Calu3 (cell line): ENCODE data around the gene ZNF462. TPM values are rescaled to one million over a fixed set of nuclear protein-coding genes. Genes with fewer than 3 reads are reported as not detected.

Experiments used
- BruUV-seq: library from RNA; stranded (reverse); fragments of 400-500 nt; replicated peaks from 2 replicates; lab custom pipeline; 2021; lab: Mats Ljungman, UMichigan
- CTCF ChIA-PET: fragments of 300-600 bp; sonication (Branson Sonifier 250); formaldehyde crosslinking; loops from one replicate; lab custom pipeline; 2022; ENCODE audit warnings: antibody characterized with exemption; lab: Charles Lee
- DNase-seq: peaks from one replicate; pipeline ENCODE4 v3.0.0; 2022
- H3K27ac Mint-ChIP-seq: one replicate; pipeline ENCODE4 v1.8.0; 2022; ENCODE audit warnings: mixed read lengths; ENCODE audit not compliant: unreplicated experiment
- H3K27me3 Mint-ChIP-seq: one replicate; pipeline ENCODE4 v1.8.0; 2022; ENCODE audit warnings: mixed read lengths; ENCODE audit not compliant: unreplicated experiment
- H3K36me3 Mint-ChIP-seq: one replicate; pipeline ENCODE4 v1.8.0; 2022; ENCODE audit warnings: mild to moderate bottlenecking, moderate library complexity, mixed read lengths; ENCODE audit not compliant: insufficient read depth, unreplicated experiment
- H3K4me1 Mint-ChIP-seq: one replicate; pipeline ENCODE4 v1.8.0; 2022; ENCODE audit warnings: mild to moderate bottlenecking, low read depth, mixed read lengths; ENCODE audit not compliant: unreplicated experiment
- H3K4me3 Mint-ChIP-seq: one replicate; pipeline ENCODE4 v1.8.0; 2022; ENCODE audit warnings: mild to moderate bottlenecking, low read depth, moderate library complexity, mixed read lengths; ENCODE audit not compliant: unreplicated experiment
- H3K9me3 Mint-ChIP-seq: one replicate; pipeline ENCODE4 v1.8.0; 2022; ENCODE audit warnings: low read depth, mixed read lengths; ENCODE audit not compliant: unreplicated experiment
- intact Hi-C: fragments of 100-400 bp; cut with micrococcal nuclease; formaldehyde crosslinking; loops from one replicate; pipeline ENCODE4 v1.10.0; 2022; ENCODE audit not compliant: unreplicated experiment
- total RNA-seq: library from RNA; stranded (reverse); gene quantifications from 2 replicates; pipeline ENCODE4 v1.2.3, GENCODE V29; 2022
- TF ChIP-seq, protein P1 (sequence below): fragments of 200-600 bp; IDR thresholded peaks from one replicate; pipeline ENCODE4 v1.8.0; 2022; ENCODE audit warnings: antibody characterized with exemption; ENCODE audit not compliant: unreplicated experiment

Gene ZNF462
- total RNA-seq, 1 experiment from 2014 or later: 48.0 TPM

DNA sequence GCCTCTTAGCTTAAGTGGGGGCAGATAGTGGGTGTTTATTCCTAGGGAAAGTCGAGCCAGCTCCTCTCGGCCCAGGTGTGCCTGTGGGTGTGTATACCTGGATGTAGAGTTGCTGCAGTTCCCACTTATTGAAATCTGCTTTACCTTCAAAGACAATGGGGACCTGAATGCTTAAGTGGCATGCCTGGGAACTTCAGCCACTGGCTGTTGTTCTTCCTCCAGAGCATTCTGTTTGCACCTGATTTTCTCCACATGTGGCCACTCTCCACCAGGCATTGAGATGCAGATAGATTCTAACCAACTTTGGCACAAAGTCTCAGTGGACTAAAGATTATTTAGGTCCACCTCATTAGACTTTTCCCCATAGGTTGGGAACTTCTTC is 186.8 kb downstream of the ZNF462 start:
- no TSS peak for BruUV-seq
- CTCF ChIA-PET: no interaction called here
- intact Hi-C loops: loop anchor here (10.0 kb wide), 1 partner anchor 185 kb away; the partner anchor contains the start of gene ZNF462
- Mint-ChIP-seq H3K27me3 (no peaks in the 10 kb centered on the region), H3K4me3 (no peak overlapping the region), H3K27ac (no peak overlapping the region), H3K9me3 (no peaks in the 10 kb centered on the region), H3K4me1 (no peaks in the 10 kb centered on the region), H3K36me3 (no peaks in the 10 kb centered on the region)
- TF ChIP-seq, protein P1, sequence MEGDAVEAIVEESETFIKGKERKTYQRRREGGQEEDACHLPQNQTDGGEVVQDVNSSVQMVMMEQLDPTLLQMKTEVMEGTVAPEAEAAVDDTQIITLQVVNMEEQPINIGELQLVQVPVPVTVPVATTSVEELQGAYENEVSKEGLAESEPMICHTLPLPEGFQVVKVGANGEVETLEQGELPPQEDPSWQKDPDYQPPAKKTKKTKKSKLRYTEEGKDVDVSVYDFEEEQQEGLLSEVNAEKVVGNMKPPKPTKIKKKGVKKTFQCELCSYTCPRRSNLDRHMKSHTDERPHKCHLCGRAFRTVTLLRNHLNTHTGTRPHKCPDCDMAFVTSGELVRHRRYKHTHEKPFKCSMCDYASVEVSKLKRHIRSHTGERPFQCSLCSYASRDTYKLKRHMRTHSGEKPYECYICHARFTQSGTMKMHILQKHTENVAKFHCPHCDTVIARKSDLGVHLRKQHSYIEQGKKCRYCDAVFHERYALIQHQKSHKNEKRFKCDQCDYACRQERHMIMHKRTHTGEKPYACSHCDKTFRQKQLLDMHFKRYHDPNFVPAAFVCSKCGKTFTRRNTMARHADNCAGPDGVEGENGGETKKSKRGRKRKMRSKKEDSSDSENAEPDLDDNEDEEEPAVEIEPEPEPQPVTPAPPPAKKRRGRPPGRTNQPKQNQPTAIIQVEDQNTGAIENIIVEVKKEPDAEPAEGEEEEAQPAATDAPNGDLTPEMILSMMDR: no peak
- DNase-seq: no peak

GRCh38 chr9:107051392-107051791 is 188.4 kb downstream of the ZNF462 start:
- no peaks in the 10 kb centered on the region for H3K36me3 Mint-ChIP-seq
- no peak overlapping the region for H3K4me3 Mint-ChIP-seq
- intact Hi-C loops: no loop called here
- H3K4me1 Mint-ChIP-seq: no peaks in the 10 kb centered on the region
- H3K27me3 Mint-ChIP-seq: no peaks in the 10 kb centered on the region
- DNase-seq: no peak
- TF ChIP-seq, protein P1: no peak
- H3K27ac Mint-ChIP-seq: no peak overlapping the region
- no TSS peak for BruUV-seq
- CTCF ChIA-PET: no interaction called here
- no peaks in the 10 kb centered on the region for H3K9me3 Mint-ChIP-seq

- no peaks in the 10 kb centered on the region for H3K4me1 Mint-ChIP-seq
- no peaks in the 10 kb centered on the region for H3K9me3 Mint-ChIP-seq
- TF ChIP-seq, protein P1: no peak
- no peak for DNase-seq
- CTCF ChIA-PET: no interaction called here
- H3K27me3 Mint-ChIP-seq: no peaks in the 10 kb centered on the region
- H3K27ac Mint-ChIP-seq: no peak overlapping the region
- no peak overlapping the region for H3K4me3 Mint-ChIP-seq
- BruUV-seq: no TSS peak
- intact Hi-C loops: no loop called here
- no peaks in the 10 kb centered on the region for H3K36me3 Mint-ChIP-seq
Observed at GRCh38 chr9:107054146-107054545, 191.2 kb downstream of the ZNF462 start.

DNA sequence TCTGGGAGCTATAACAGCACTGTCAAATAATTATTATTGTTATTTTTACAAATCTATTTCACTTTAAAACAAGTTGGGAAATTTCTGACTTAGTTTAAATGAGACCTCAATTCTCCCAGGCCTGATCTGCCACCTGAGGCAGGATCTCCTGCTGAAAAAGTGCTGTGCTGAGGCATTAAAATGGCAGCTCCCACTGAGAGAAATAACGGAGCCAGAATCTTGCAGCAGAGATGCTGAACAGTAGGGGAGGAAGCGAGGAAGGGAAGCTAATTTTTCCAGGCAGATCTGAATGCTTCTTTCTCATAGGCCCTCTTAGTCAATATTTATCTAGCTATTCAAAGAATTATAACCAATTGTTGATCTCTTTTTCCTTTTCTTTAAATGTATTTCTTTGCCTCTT is 196.3 kb downstream of the ZNF462 start:
- intact Hi-C loops: no loop called here
- DNase-seq: no peak
- Mint-ChIP-seq H3K36me3 (no peaks in the 10 kb centered on the region), H3K9me3 (no peaks in the 10 kb centered on the region), H3K27me3 (peaks cover under 1% of the 10 kb centered on the region), H3K4me1 (no peaks in the 10 kb centered on the region), H3K4me3 (no peak overlapping the region), H3K27ac (no peak overlapping the region)
- no TSS peak for BruUV-seq
- CTCF ChIA-PET: no interaction called here
- TF ChIP-seq, protein P1: no peak

GRCh38 chr9:107060062-107060461 is 197.1 kb downstream of the ZNF462 start:
- no peak overlapping the region for H3K27ac Mint-ChIP-seq
- CTCF ChIA-PET: no interaction called here
- H3K4me3 Mint-ChIP-seq: no peak overlapping the region
- H3K4me1 Mint-ChIP-seq: no peaks in the 10 kb centered on the region
- intact Hi-C loops: no loop called here
- no TSS peak for BruUV-seq
- no peaks in the 10 kb centered on the region for H3K9me3 Mint-ChIP-seq
- peaks cover 9% of the 10 kb centered on the region for H3K27me3 Mint-ChIP-seq
- no peaks in the 10 kb centered on the region for H3K36me3 Mint-ChIP-seq
- DNase-seq: no peak
- TF ChIP-seq, protein P1: no peak
